Adrenal gland (tissue), 5 donors: ENCODE data around the gene NOM1.

ENCODE experiments used
- POLR2A ChIP-seq, 2 donors: fragments of 450-650 bp; IDR thresholded peaks; one replicate each; pipeline ENCODE4 v1.6.1; 2017; ENCODE audit warnings: antibody characterized with exemption in 2 of 2, mild to moderate bottlenecking in 2 of 2, moderate library complexity in 1 of 2
- TF ChIP-seq, protein P1 (sequence below), 6 experiments: fragments of 450-650 bp in 4 of 6; fragments of 200-600 bp in 2 of 6; sonication (generic) in 1 of 6; IDR thresholded peaks; 1 replicate in 5 of 6; 2 replicates in 1 of 6; pipeline versions ENCODE4 v1.5.1 to v1.8.0; 2016 to 2021; ENCODE audit warnings: antibody characterized with exemption in 6 of 6, mild to moderate bottlenecking in 2 of 6, moderate library complexity in 1 of 6
- donor health status: DM: no; HTN: no; CAD: no.

DNA sequence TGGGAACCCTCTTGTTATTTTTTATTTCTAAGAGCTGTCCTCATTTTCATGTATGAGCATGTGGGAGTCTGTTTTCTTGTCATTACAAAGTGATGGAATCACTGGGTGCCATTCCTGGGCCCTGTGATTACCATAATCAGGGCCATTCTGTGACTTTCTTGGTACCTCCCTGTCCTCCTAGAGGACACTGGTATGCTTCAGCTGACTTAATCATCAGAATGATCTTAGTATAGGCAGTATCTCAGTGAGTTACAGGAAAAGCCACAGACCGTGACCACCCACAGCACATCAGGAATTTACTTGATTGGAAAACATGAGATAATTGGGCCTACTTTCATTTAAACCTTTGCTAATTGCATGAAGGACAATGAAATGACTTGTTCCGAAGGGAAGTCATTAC, 7.2 kb downstream of the NOM1 start:
- no peak for TF ChIP-seq POLR2A (IDR thresholded peaks at IDR 0.05)
- TF ChIP-seq, protein P1, sequence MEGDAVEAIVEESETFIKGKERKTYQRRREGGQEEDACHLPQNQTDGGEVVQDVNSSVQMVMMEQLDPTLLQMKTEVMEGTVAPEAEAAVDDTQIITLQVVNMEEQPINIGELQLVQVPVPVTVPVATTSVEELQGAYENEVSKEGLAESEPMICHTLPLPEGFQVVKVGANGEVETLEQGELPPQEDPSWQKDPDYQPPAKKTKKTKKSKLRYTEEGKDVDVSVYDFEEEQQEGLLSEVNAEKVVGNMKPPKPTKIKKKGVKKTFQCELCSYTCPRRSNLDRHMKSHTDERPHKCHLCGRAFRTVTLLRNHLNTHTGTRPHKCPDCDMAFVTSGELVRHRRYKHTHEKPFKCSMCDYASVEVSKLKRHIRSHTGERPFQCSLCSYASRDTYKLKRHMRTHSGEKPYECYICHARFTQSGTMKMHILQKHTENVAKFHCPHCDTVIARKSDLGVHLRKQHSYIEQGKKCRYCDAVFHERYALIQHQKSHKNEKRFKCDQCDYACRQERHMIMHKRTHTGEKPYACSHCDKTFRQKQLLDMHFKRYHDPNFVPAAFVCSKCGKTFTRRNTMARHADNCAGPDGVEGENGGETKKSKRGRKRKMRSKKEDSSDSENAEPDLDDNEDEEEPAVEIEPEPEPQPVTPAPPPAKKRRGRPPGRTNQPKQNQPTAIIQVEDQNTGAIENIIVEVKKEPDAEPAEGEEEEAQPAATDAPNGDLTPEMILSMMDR (IDR thresholded peaks at IDR 0.05) = no peak
